GM23248 (cell line): ENCODE results near the gene SLC12A9. TPM values are rescaled to one million over a fixed set of nuclear protein-coding genes. Genes with fewer than 3 reads are reported as not detected.

Experiments used
- DNase-seq: peaks from one replicate; pipeline ENCODE4 v3.0.0-alpha.2; 2015
- H2AFZ ChIP-seq: fragments of 200-600 bp; sonication (generic); 2 replicates; pipeline ENCODE4 v1.6.1; 2016; ENCODE audit warnings: antibody characterized with exemption
- H3F3A ChIP-seq: fragments of 200-600 bp; sonication (generic); 2 replicates; pipeline ENCODE4 v1.6.1; 2016; ENCODE audit warnings: mild to moderate bottlenecking, antibody characterized with exemption, mixed run types; ENCODE audit not compliant: insufficient read depth
- H3K27ac ChIP-seq: fragments of 200-600 bp; sonication (generic); 2 replicates; pipeline ENCODE4 v1.5.1; 2016; ENCODE audit warnings: mild to moderate bottlenecking
- H3K27me3 ChIP-seq: fragments of 200-600 bp; sonication (generic); replicated peaks from 2 replicates; pipeline ENCODE4 v1.6.1; 2016; ENCODE audit warnings: mild to moderate bottlenecking; ENCODE audit not compliant: insufficient read depth
- H3K36me3 ChIP-seq: fragments of 200-600 bp; sonication (generic); 2 replicates; pipeline ENCODE4 v1.6.1; 2016; ENCODE audit warnings: low read depth, mild to moderate bottlenecking
- H3K4me1 ChIP-seq: fragments of 200-600 bp; sonication (generic); 2 replicates; pipeline ENCODE4 v1.6.1; 2016; ENCODE audit warnings: mild to moderate bottlenecking; ENCODE audit not compliant: insufficient read depth
- H3K4me2 ChIP-seq: fragments of 200-600 bp; sonication (generic); one replicate; pipeline ENCODE4 v1.6.1; 2016; ENCODE audit warnings: mild to moderate bottlenecking; ENCODE audit not compliant: unreplicated experiment
- H3K4me3 ChIP-seq: fragments of 200-600 bp; sonication (generic); 2 replicates; pipeline ENCODE4 v1.5.1; 2016; ENCODE audit warnings: mild to moderate bottlenecking
- H3K79me2 ChIP-seq: fragments of 200-600 bp; sonication (generic); 2 replicates; pipeline ENCODE4 v1.6.1; 2016; ENCODE audit warnings: mild to moderate bottlenecking; ENCODE audit not compliant: insufficient read depth
- H3K9ac ChIP-seq: fragments of 200-600 bp; sonication (generic); 2 replicates; pipeline ENCODE4 v1.6.1; 2016; ENCODE audit warnings: mild to moderate bottlenecking
- H3K9me2 ChIP-seq: fragments of 200-600 bp; sonication (generic); 2 replicates; pipeline ENCODE4 v1.6.1; 2016; ENCODE audit warnings: mixed run types, mild to moderate bottlenecking, moderate library complexity; ENCODE audit not compliant: insufficient read depth
- H3K9me3 ChIP-seq: fragments of 200-600 bp; sonication (generic); one replicate; pipeline ENCODE4 v1.6.1; 2017; ENCODE audit warnings: low read depth
- H4K20me1 ChIP-seq: fragments of 200-600 bp; sonication (generic); 2 replicates; pipeline ENCODE4 v1.6.0; 2016; ENCODE audit not compliant: insufficient read depth
- EZH2 ChIP-seq: fragments of 200-600 bp; sonication (generic); IDR thresholded peaks from 2 replicates; pipeline ENCODE4 v1.6.1; 2018; ENCODE audit warnings: antibody characterized with exemption, mild to moderate bottlenecking; ENCODE audit not compliant: insufficient read depth, poor library complexity, severe bottlenecking
- EZH2phosphoT487 ChIP-seq: fragments of 200-600 bp; sonication (generic); IDR thresholded peaks from 2 replicates; pipeline ENCODE4 v1.6.1; 2018; ENCODE audit warnings: antibody characterized with exemption, moderate library complexity, mild to moderate bottlenecking, low read depth; ENCODE audit not compliant: insufficient read depth
- WGBS, 2 experiments: methylation state at CpG; one replicate each; pipeline ENCODE4 v1.1.6; 2015 to 2017; ENCODE audit warnings: low lambda C conversion rate in 2 of 2, low coverage in 1 of 2; ENCODE audit errors: missing lambda C conversion rate in 2 of 2; 5-methylcytosine and 5-hydroxymethylcytosine counted together
- in situ Hi-C: fragments of 300-500 bp; cut with MboI; formaldehyde crosslinking; loops from 2 replicates; pipeline ENCODE4 v1.15.0; 2020
- polyA plus RNA-seq: library from polyadenylated mRNA; unstranded; fragments of >200 nt; fragmentation: Nextera tagmentation; extraction: Ambion mirVana; gene quantifications from 2 replicates; pipeline ENCODE4 v1.2.1, GENCODE V29; 2016
- total RNA-seq: library from RNA; depleted of rRNA; stranded (reverse); fragments of >200 nt; shearing (Covaris generic); gene quantifications from 2 replicates; pipeline ENCODE4 v1.2.3, GENCODE V29; 2014

SLC12A9 gene
- total and polyA plus RNA-seq, 2 experiments from 2014 or later = 6.1 to 16.8 TPM

- no peak for DNase-seq
- WGBS, 2 experiments = 84% methylated on average over 21 to 22 of the region's 22 CpGs
- TF ChIP-seq EZH2phosphoT487 = no peak
- no peak for TF ChIP-seq EZH2
- no peak overlapping the region for H3K27ac ChIP-seq
- no peaks in the 10 kb centered on the region for H3K9me2 ChIP-seq
- H4K20me1 ChIP-seq = no peaks in the 10 kb centered on the region
- no peaks in the 10 kb centered on the region for H3K27me3 ChIP-seq
- H3K4me2 ChIP-seq = no peak overlapping the region
- peaks cover 55% of the 10 kb centered on the region for H3K79me2 ChIP-seq
- no peak overlapping the region for H3K9ac ChIP-seq
- no peaks in the 10 kb centered on the region for H3K9me3 ChIP-seq
- H3K36me3 ChIP-seq = peaks cover 47% of the 10 kb centered on the region
- no peak overlapping the region for H2AFZ ChIP-seq
- peaks cover 26% of the 10 kb centered on the region; the same call in 1 of the 2 replicates for H3F3A ChIP-seq
- in situ Hi-C loops = no loop called here
- no peak overlapping the region for H3K4me3 ChIP-seq
- H3K4me1 ChIP-seq = peaks cover 9% of the 10 kb centered on the region
Observed at GRCh38 chr7:100885440-100886141, 33.1 kb downstream of the SLC12A9 start.

GRCh38 chr7:100886142-100886935 lies 33.8 kb downstream of the SLC12A9 start:
- no peak overlapping the region for H3K4me3 ChIP-seq
- no peak for DNase-seq
- H3K9me3 ChIP-seq = no peaks in the 10 kb centered on the region
- WGBS, 2 experiments = 94 to 95% methylated on average over 27 of the region's 27 CpGs
- H3K36me3 ChIP-seq = peaks cover 46% of the 10 kb centered on the region
- no peaks in the 10 kb centered on the region for H3K9me2 ChIP-seq
- TF ChIP-seq EZH2phosphoT487 = no peak
- H3K27me3 ChIP-seq = no peaks in the 10 kb centered on the region
- peaks cover 27% of the 10 kb centered on the region; the same call in 1 of the 2 replicates for H3F3A ChIP-seq
- peaks cover 48% of the 10 kb centered on the region for H3K79me2 ChIP-seq
- H3K9ac ChIP-seq = no peak overlapping the region
- H4K20me1 ChIP-seq = no peaks in the 10 kb centered on the region
- H3K4me2 ChIP-seq = no peak overlapping the region
- no peak overlapping the region for H3K27ac ChIP-seq
- in situ Hi-C loops = no loop called here
- no peak overlapping the region for H2AFZ ChIP-seq
- peaks cover 11% of the 10 kb centered on the region for H3K4me1 ChIP-seq

GRCh38 chr7:100886936-100887515 lies 34.5 kb downstream of the SLC12A9 start:
- Histone ChIP-seq H3K27ac (no peak overlapping the region), H3K79me2 (peaks cover 41% of the 10 kb centered on the region), H3K4me1 (peaks cover 11% of the 10 kb centered on the region), H3K4me2 (no peak overlapping the region), H3K9ac (no peak overlapping the region), H4K20me1 (no peaks in the 10 kb centered on the region), H3K27me3 (no peaks in the 10 kb centered on the region), H3F3A (peaks cover 31% of the 10 kb centered on the region; the same call in 1 of the 2 replicates), H3K9me3 (no peaks in the 10 kb centered on the region), H2AFZ (no peak overlapping the region), H3K36me3 (peaks cover 39% of the 10 kb centered on the region), H3K9me2 (no peaks in the 10 kb centered on the region), H3K4me3 (no peak overlapping the region)
- in situ Hi-C loops = no loop called here
- WGBS, 2 experiments = 86 to 89% methylated on average over 25 of the region's 25 CpGs
- no peak for DNase-seq
- TF ChIP-seq EZH2 = no peak

- TF ChIP-seq EZH2 (no peak), EZH2phosphoT487 (no peak)
- H4K20me1 ChIP-seq = no peaks in the 10 kb centered on the region
- peaks cover 11% of the 10 kb centered on the region for H3K4me1 ChIP-seq
- in situ Hi-C loops = no loop called here
- no peak overlapping the region for H2AFZ ChIP-seq
- peak overlapping the region; percentile 82 for H3K4me3 ChIP-seq
- peaks cover 31% of the 10 kb centered on the region; the same call in 1 of the 2 replicates for H3F3A ChIP-seq
- no peaks in the 10 kb centered on the region for H3K27me3 ChIP-seq
- H3K36me3 ChIP-seq = peaks cover 35% of the 10 kb centered on the region
- no peaks in the 10 kb centered on the region for H3K9me3 ChIP-seq
- H3K79me2 ChIP-seq = peaks cover 36% of the 10 kb centered on the region
- no peak overlapping the region for H3K27ac ChIP-seq
- peak overlapping the region; percentile 84 for H3K4me2 ChIP-seq
- H3K9me2 ChIP-seq = no peaks in the 10 kb centered on the region
- H3K9ac ChIP-seq = peak overlapping the region; percentile 94
- DNase-seq = no peak
- 85% methylated on average over 16 to 21 of the region's 21 CpGs for WGBS, 2 experiments
Observed at GRCh38 chr7:100887516-100888290, 35.2 kb downstream of the SLC12A9 start.
